CD4-positive, alpha-beta T cell (primary cell): ENCODE data around the gene MACROH2A1. TPM values are rescaled to one million over a fixed set of nuclear protein-coding genes. Genes with fewer than 3 reads are reported as not detected.

ENCODE experiments used
- ATAC-seq: fragments of 200-7000 bp; cut with Tn5 transposase; one replicate; pipeline ENCODE4 v1.10.0; 2022; ENCODE audit warnings: mild to moderate bottlenecking; ENCODE audit not compliant: poor library complexity
- CTCF ChIA-PET: fragments of 350-600 bp; sonication (Branson Sonifier 250); formaldehyde crosslinking; loops from one replicate; lab custom pipeline; 2021; ENCODE audit warnings: antibody characterized with exemption, inconsistent platforms; lab: Charles Lee
- POLR2A ChIA-PET: fragments of 350-600 bp; sonication (Branson Sonifier 250); formaldehyde crosslinking; loops from one replicate; lab custom pipeline; 2021; ENCODE audit warnings: antibody characterized with exemption, inconsistent platforms; lab: Charles Lee
- DNase-seq, 14 experiments: peaks; one replicate each; pipeline ENCODE4 v3.0.0-alpha.2; 2013 to 2020; ENCODE audit warnings: mixed read lengths in 2 of 14
- H3K27ac ChIP-seq, 2 donors: one replicate each; pipeline versions ENCODE4 v1.5.1 to v1.7.0; 2013; ENCODE audit warnings: low read length in 2 of 2, low read depth in 1 of 2, mild to moderate bottlenecking in 1 of 2
- H3K27me3 ChIP-seq, 2 experiments: 1 replicate in 1 of 2; 2 replicates in 1 of 2; pipeline versions ENCODE4 v1.6.1 to v1.7.0; 2013; ENCODE audit warnings: low read length in 2 of 2, control low read depth in 1 of 2, mild to moderate bottlenecking in 1 of 2, moderate library complexity in 1 of 2; ENCODE audit not compliant: insufficient read depth in 2 of 2, control insufficient read depth in 1 of 2
- H3K36me3 ChIP-seq: one replicate; pipeline ENCODE4 v1.6.1; 2013; ENCODE audit warnings: low read length, control low read depth; ENCODE audit not compliant: insufficient read depth
- H3K4me1 ChIP-seq: one replicate; pipeline ENCODE4 v1.6.1; 2013; ENCODE audit warnings: low read length, control low read depth; ENCODE audit not compliant: insufficient read depth
- H3K4me3 ChIP-seq: one replicate; pipeline ENCODE4 v1.5.1; 2013; ENCODE audit warnings: mild to moderate bottlenecking, low read length, moderate library complexity
- H3K9me3 ChIP-seq, 2 experiments: 1 replicate in 1 of 2; 2 replicates in 1 of 2; pipeline versions ENCODE4 v1.6.1 to v1.7.0; 2013; ENCODE audit warnings: low read length in 2 of 2, mild to moderate bottlenecking in 2 of 2, control low read depth in 1 of 2, moderate library complexity in 1 of 2; ENCODE audit not compliant: control insufficient read depth in 1 of 2, insufficient read depth in 1 of 2
- H3K27ac Mint-ChIP-seq: one replicate; pipeline ENCODE4 v1.8.0; 2020; ENCODE audit warnings: mixed read lengths
- H3K27me3 Mint-ChIP-seq: one replicate; pipeline ENCODE4 v1.8.0; 2021; ENCODE audit warnings: mixed read lengths
- H3K36me3 Mint-ChIP-seq: one replicate; pipeline ENCODE4 v1.8.0; 2021; ENCODE audit warnings: low read depth, mixed read lengths
- H3K4me1 Mint-ChIP-seq: one replicate; pipeline ENCODE4 v1.8.0; 2021; ENCODE audit warnings: low read depth, mixed read lengths
- H3K4me3 Mint-ChIP-seq: one replicate; pipeline ENCODE4 v1.8.0; 2020; ENCODE audit warnings: mild to moderate bottlenecking, mixed read lengths
- H3K9me3 Mint-ChIP-seq: one replicate; pipeline ENCODE4 v1.8.0; 2020; ENCODE audit warnings: mixed read lengths
- intact Hi-C, 2 experiments: fragments of 100-400 bp; cut with DNase I in 1 of 2; cut with micrococcal nuclease in 1 of 2; formaldehyde crosslinking; loops; one replicate each; pipeline versions ENCODE4 v1.15.1 to v1.9.0; 2023 to 2025; cut with DNase I, micrococcal nuclease
- total RNA-seq, 174 experiments: library from RNA in 2 of 174; stranded (reverse) in 2 of 174; gene quantifications; one replicate each; pipeline ENCODE4 v1.2.3 and lab custom pipeline; 2021 to 2026
- TF ChIP-seq, protein P1 (sequence below): fragments of 200-600 bp; IDR thresholded peaks from one replicate; pipeline ENCODE4 v1.8.0; 2022; ENCODE audit warnings: antibody characterized with exemption, mild to moderate bottlenecking

The MACROH2A1 gene
- total RNA-seq, 2 experiments from 2014 or later = 114 to 120 TPM

DNA sequence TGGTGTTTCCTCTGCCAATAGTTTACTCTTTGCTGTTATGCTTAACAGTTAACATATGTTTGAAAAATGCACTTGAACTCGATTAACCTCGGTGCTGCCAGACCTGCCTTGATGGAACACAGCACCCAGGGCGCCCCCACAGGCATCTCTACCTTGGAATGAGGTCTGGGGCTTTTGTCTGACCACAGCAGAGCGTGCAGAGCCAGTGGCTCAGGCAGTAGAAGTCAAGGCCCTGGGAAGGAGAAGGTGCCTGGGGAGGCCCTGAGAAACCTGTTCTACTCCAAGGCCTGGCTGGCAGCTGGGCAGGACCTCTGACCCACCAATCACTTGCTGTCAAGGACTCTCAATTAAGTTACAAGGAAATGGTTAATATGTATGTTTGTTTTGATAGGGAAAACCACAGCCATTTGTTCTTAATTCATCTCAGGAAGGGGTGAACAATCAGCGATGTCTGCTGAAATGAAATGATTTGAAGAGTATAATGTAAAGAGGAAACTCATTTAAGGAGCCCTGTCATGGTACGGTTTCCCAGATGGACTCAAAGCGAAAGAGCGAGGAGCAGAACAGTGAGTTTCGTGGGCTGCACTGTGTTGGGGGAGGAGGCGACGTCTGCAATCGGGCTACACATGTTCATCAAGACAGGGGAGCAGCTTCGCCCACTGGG lies 21.9 kb downstream of the MACROH2A1 start:
- no peak for DNase-seq
- no peak overlapping the region for H3K27ac ChIP-seq
- ATAC-seq = no peak
- POLR2A ChIA-PET = interaction anchor here (0.6 kb wide), 1 partner anchor 34 kb away, joined by 3 read pairs; no protein-coding TSS in a partner anchor
- Mint-ChIP-seq H3K27me3 (no peaks in the 10 kb centered on the region), H3K9me3 (no peaks in the 10 kb centered on the region), H3K36me3 (peaks cover 88% of the 10 kb centered on the region), H3K27ac (peak overlapping the region; percentile 18), H3K4me1 (peaks cover 79% of the 10 kb centered on the region), H3K4me3 (no peak overlapping the region)
- CTCF ChIA-PET = no interaction called here
- TF ChIP-seq, protein P1, sequence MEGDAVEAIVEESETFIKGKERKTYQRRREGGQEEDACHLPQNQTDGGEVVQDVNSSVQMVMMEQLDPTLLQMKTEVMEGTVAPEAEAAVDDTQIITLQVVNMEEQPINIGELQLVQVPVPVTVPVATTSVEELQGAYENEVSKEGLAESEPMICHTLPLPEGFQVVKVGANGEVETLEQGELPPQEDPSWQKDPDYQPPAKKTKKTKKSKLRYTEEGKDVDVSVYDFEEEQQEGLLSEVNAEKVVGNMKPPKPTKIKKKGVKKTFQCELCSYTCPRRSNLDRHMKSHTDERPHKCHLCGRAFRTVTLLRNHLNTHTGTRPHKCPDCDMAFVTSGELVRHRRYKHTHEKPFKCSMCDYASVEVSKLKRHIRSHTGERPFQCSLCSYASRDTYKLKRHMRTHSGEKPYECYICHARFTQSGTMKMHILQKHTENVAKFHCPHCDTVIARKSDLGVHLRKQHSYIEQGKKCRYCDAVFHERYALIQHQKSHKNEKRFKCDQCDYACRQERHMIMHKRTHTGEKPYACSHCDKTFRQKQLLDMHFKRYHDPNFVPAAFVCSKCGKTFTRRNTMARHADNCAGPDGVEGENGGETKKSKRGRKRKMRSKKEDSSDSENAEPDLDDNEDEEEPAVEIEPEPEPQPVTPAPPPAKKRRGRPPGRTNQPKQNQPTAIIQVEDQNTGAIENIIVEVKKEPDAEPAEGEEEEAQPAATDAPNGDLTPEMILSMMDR = no peak
- peaks cover 78% of the 10 kb centered on the region for H3K36me3 ChIP-seq
- no peak overlapping the region for H3K4me3 ChIP-seq
- H3K27me3 ChIP-seq = no peaks in the 10 kb centered on the region
- peaks cover 38% of the 10 kb centered on the region for H3K4me1 ChIP-seq
- H3K9me3 ChIP-seq = no peaks in the 10 kb centered on the region
- intact Hi-C loops = no loop called here

DNA sequence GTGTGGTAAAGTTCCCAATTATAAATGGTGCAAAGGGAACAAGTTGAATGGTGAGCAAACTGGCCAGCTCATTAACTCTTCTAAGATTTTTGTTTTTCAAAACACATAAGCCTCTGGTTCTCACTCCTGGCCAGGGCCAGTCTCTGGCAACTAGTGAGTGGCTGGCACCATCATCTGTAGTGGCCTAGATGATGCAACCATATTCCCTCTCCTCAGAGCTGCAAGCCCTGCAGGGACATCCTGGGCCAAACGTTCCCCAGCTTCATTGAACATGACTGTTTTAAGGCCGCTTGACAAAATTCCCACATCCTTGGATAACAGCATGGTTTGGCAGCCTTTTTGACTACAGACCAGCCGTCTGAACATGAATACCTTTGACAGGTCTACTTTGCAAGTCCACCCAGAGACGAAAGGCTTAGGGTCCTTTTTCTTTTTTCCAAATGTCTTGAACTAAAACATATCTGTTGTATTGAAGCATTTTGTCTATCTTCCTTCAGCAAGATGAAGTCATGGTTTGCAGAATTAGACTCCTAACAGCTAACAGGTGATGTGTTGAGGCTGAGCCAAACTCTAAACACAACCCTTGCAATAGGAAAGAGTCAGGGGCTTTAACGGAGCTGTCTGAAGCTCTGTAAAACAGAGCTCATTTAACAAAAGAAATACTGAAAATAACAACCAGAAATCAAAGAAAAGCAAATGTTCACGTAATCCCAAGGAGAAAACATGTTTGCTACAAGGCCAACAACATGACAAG lies 23.8 kb downstream of the MACROH2A1 start:
- peak overlapping the region; percentile 13 for H3K27ac Mint-ChIP-seq
- H3K9me3 Mint-ChIP-seq = no peaks in the 10 kb centered on the region
- peaks cover 78% of the 10 kb centered on the region for H3K4me1 Mint-ChIP-seq
- no peaks in the 10 kb centered on the region for H3K27me3 Mint-ChIP-seq
- DNase-seq = no peak
- CTCF ChIA-PET = interaction anchor here (0.8 kb wide), 1 partner anchor 9 kb away, joined by 3 read pairs; no protein-coding TSS in a partner anchor
- POLR2A ChIA-PET = no interaction called here
- Histone ChIP-seq H3K4me3 (no peak overlapping the region), H3K36me3 (peaks cover 61% of the 10 kb centered on the region), H3K9me3 (no peaks in the 10 kb centered on the region), H3K27ac (no peak overlapping the region), H3K4me1 (peaks cover 38% of the 10 kb centered on the region), H3K27me3 (no peaks in the 10 kb centered on the region)
- H3K4me3 Mint-ChIP-seq = no peak overlapping the region
- TF ChIP-seq, protein P1 = no peak
- H3K36me3 Mint-ChIP-seq = peaks cover 88% of the 10 kb centered on the region
- no peak for ATAC-seq
- intact Hi-C loops = no loop called here

DNA sequence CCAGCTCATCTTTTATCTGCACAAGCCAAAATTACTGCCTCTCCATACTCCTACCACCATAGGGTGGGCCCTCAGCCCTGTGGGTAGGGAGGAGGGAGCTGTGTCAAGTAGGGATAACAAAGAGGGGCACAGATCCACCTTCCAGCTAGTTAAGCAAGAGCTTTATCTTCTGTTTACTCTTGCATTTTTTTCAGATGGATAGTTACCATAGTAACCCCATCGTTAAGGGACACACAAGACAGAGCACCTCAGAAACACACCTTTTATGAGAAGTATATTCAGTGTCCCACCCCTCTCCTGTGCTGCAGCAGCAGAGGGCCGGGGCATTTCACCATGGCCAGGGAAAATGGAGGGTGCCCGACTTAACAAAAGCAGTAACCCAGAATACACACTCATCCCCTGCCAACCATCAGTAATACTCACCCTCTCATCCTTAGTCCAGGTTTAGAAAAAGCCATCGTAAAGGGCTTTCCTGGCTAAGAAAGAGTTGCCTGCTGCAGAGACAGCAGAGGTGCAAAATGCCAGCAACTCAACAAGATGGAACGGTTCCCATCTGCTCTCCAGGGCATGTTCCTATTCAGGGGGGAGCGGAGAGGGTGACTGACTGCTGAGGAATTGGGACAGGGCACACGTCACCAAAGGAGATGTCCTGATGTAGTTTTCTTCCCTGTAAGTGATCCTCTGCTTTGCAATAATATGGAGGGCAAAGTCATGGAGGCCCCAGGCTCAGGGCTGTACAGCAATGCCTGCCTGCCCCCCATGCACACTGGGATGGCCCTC lies 25.1 kb downstream of the MACROH2A1 start:
- intact Hi-C loops = no loop called here
- Mint-ChIP-seq H3K36me3 (peaks cover 88% of the 10 kb centered on the region), H3K4me3 (no peak overlapping the region), H3K9me3 (no peaks in the 10 kb centered on the region), H3K27me3 (no peaks in the 10 kb centered on the region), H3K4me1 (peaks cover 66% of the 10 kb centered on the region), H3K27ac (peak overlapping the region; percentile 39)
- DNase-seq (peak in 1 of 14 experiments; percentile 20), ATAC-seq (peak; percentile 58)
- Histone ChIP-seq H3K27ac (no peak overlapping the region), H3K36me3 (peaks cover 61% of the 10 kb centered on the region), H3K9me3 (no peaks in the 10 kb centered on the region), H3K4me1 (peaks cover 38% of the 10 kb centered on the region), H3K27me3 (no peaks in the 10 kb centered on the region), H3K4me3 (no peak overlapping the region)
- CTCF ChIA-PET = no interaction called here
- POLR2A ChIA-PET = interaction anchor here (1.1 kb wide), 1 partner anchor 26 kb away, joined by 3 read pairs; no protein-coding TSS in a partner anchor
- TF ChIP-seq, protein P1 = no peak
